GM20000 (cell line): Measurements from ENCODE around the gene SHANK3.
"Not testable (repeated sequence)": the region's sequence is repeated elsewhere in the genome, so short reads cannot be mapped to it uniquely, and the experiment has no call there.

Experiments
- DNase-seq: peaks from one replicate; pipeline ENCODE4 v3.0.0; 2012; ENCODE audit warnings: low spot score
- CTCF ChIP-seq: IDR thresholded peaks from 2 replicates; pipeline ENCODE4 v1.5.1; 2012; ENCODE audit warnings: mild to moderate bottlenecking, control low read depth; ENCODE audit errors: extremely low read depth, missing control alignments

Gene SHANK3

GRCh38 chr22:50627642-50628542 lies 44.7 kb upstream of the SHANK3 start, which contains the start of gene ARSA:
ARSA (minus strand) TSS chr22:50628152; CDS start chr22:50627779, 373 bp downstream.
- peak; percentile 15 for TF ChIP-seq CTCF
- peak; percentile 94 for DNase-seq

GRCh38 chr22:50628543-50629134 lies 44.0 kb upstream of the SHANK3 start:
- no peak for TF ChIP-seq CTCF
- no peak for DNase-seq

- no peak for DNase-seq
- no peak for TF ChIP-seq CTCF
These were observed 42.2 kb upstream of the SHANK3 start for GRCh38 chr22:50630376-50630775.

GRCh38 chr22:50633086-50633485 lies 39.5 kb upstream of the SHANK3 start:
- no peak for TF ChIP-seq CTCF
- DNase-seq, result no peak

GRCh38 chr22:50633771-50634170 lies 38.9 kb upstream of the SHANK3 start:
- no peak for TF ChIP-seq CTCF
- DNase-seq, result no peak

GRCh38 chr22:50635591-50635990 lies 37.0 kb upstream of the SHANK3 start:
- DNase-seq, result no peak
- no peak for TF ChIP-seq CTCF

GRCh38 chr22:50640296-50640695 lies 32.3 kb upstream of the SHANK3 start:
- DNase-seq, result not testable (repeated sequence)
